Effector memory CD4-positive, alpha-beta T cell (primary cell): Measurements from ENCODE around the gene MYL6B.

ENCODE experiments used
- DNase-seq, 3 donors: peaks; one replicate each; pipeline ENCODE4 v3.0.0-alpha.2; 2020
- H3K27ac ChIP-seq: 2 replicates; pipeline ENCODE4 v1.7.0; 2013; ENCODE audit warnings: mild to moderate bottlenecking, low read length, moderate library complexity; ENCODE audit not compliant: insufficient read depth, poor library complexity, severe bottlenecking
- H3K27me3 ChIP-seq: replicated peaks from 2 replicates; pipeline ENCODE4 v1.7.0; 2013; ENCODE audit warnings: mild to moderate bottlenecking, low read length; ENCODE audit not compliant: insufficient read depth, control insufficient read depth, poor library complexity, severe bottlenecking
- H3K36me3 ChIP-seq: 2 replicates; pipeline ENCODE4 v1.7.0; 2013; ENCODE audit warnings: mild to moderate bottlenecking, low read length, moderate library complexity; ENCODE audit not compliant: control insufficient read depth, insufficient read depth
- H3K4me1 ChIP-seq: 2 replicates; pipeline ENCODE4 v1.7.0; 2013; ENCODE audit warnings: low read length, mild to moderate bottlenecking; ENCODE audit not compliant: control insufficient read depth, insufficient read depth, poor library complexity, severe bottlenecking
- H3K4me3 ChIP-seq: 2 replicates; pipeline ENCODE4 v1.7.0; 2013; ENCODE audit warnings: low read length, low read depth, mild to moderate bottlenecking; ENCODE audit not compliant: insufficient read depth, poor library complexity, severe bottlenecking
- H3K9me3 ChIP-seq: 2 replicates; pipeline ENCODE4 v1.7.0; 2013; ENCODE audit warnings: mild to moderate bottlenecking, low read length, moderate library complexity; ENCODE audit not compliant: control insufficient read depth

MYL6B gene

GRCh38 chr12:56204275-56204674, 51.9 kb downstream of the MYL6B start:
- H3K9me3 ChIP-seq: no peaks in the 10 kb centered on the region
- no peaks in the 10 kb centered on the region for H3K4me1 ChIP-seq
- H3K27me3 ChIP-seq: no peaks in the 10 kb centered on the region
- DNase-seq: no peak
- H3K27ac ChIP-seq: no peak overlapping the region
- H3K4me3 ChIP-seq: no peak overlapping the region
- peaks cover 30% of the 10 kb centered on the region for H3K36me3 ChIP-seq

GRCh38 chr12:56205445-56205844, 53.1 kb downstream of the MYL6B start:
- no peak for DNase-seq
- Histone ChIP-seq H3K27me3 (no peaks in the 10 kb centered on the region), H3K36me3 (peaks cover 36% of the 10 kb centered on the region), H3K4me1 (no peaks in the 10 kb centered on the region), H3K9me3 (no peaks in the 10 kb centered on the region), H3K27ac (no peak overlapping the region), H3K4me3 (no peak overlapping the region)

- H3K4me1 ChIP-seq: no peaks in the 10 kb centered on the region
- H3K36me3 ChIP-seq: peaks cover 45% of the 10 kb centered on the region
- H3K27ac ChIP-seq: no peak overlapping the region
- H3K27me3 ChIP-seq: no peaks in the 10 kb centered on the region
- H3K4me3 ChIP-seq: no peak overlapping the region
- DNase-seq: no peak
- no peaks in the 10 kb centered on the region for H3K9me3 ChIP-seq
Observed at GRCh38 chr12:56206452-56207166, 54.2 kb downstream of the MYL6B start.
